GM12865 (cell line): ENCODE data around the gene CPA2.
"Not testable (repeated sequence)": the region's sequence is repeated elsewhere in the genome, so short reads cannot be mapped to it uniquely, and the experiment has no call there.

ENCODE experiments used
- DNase-seq: peaks from one replicate; pipeline ENCODE4 v3.0.0; 2010; ENCODE audit warnings: low read depth
- H3K4me3 ChIP-seq: 2 replicates; pipeline ENCODE4 v1.5.1; 2011; ENCODE audit warnings: mild to moderate bottlenecking, low read depth, low read length, control low read depth
- TF ChIP-seq, protein P1 (sequence below): IDR thresholded peaks from 2 replicates; pipeline ENCODE4 v1.5.1; 2011; ENCODE audit warnings: low read length, control low read depth, low read depth, inconsistent platforms; ENCODE audit not compliant: insufficient read depth; ENCODE audit errors: missing control alignments

CPA2 gene

DNA sequence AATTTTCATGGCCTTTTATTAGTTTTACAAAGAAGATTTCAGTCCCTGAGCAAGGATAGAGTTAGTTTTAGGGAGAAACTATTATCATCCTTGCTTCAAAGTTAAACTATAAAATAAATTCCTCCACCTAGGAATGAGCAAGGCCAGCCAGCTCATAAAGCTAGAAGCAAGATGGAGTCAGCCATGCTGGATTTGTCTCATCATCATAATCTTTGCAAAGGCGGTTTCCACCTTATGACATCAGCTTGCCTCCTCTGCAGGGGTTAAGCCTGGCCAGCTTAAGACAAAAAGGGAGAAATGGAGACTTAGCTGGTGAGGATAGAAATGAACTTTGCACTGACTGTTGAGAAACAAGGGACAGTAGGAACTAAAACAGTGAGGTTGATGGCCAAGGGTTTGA is 40.3 kb upstream of the CPA2 start:
- TF ChIP-seq, protein P1, sequence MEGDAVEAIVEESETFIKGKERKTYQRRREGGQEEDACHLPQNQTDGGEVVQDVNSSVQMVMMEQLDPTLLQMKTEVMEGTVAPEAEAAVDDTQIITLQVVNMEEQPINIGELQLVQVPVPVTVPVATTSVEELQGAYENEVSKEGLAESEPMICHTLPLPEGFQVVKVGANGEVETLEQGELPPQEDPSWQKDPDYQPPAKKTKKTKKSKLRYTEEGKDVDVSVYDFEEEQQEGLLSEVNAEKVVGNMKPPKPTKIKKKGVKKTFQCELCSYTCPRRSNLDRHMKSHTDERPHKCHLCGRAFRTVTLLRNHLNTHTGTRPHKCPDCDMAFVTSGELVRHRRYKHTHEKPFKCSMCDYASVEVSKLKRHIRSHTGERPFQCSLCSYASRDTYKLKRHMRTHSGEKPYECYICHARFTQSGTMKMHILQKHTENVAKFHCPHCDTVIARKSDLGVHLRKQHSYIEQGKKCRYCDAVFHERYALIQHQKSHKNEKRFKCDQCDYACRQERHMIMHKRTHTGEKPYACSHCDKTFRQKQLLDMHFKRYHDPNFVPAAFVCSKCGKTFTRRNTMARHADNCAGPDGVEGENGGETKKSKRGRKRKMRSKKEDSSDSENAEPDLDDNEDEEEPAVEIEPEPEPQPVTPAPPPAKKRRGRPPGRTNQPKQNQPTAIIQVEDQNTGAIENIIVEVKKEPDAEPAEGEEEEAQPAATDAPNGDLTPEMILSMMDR, result no peak
- no peak for DNase-seq
- no peak overlapping the region for H3K4me3 ChIP-seq

DNA sequence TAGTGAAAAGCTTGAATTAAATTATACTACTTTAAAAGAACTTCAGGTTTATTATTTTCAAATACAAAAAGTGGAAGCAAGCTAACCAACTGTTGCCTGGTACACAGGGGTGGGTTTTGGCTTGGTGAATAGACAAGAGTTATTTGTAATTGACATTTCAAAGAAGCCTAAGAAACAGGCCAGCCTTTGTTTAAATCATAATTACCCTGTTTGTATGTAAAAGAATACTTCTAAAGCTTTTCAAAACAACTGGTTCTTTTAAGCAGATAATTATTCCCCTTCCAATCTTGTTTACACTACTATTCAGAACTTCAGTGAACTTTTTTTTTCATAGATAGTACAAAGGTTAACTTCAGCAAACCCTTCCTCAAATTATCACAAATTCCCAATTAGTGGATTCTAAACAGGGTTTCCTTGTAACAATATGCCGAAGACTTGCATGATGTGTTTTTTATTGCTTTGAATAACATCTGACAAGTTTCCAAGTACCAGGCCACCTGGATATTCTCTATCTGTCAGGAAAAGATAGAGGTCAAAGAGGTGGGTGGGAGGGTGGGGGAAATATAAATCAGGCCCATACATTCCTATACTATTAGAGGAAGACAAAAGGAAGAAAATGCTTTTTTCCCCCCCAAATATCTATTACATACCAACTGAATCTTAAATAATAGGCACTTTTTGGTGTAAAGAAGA is 38.6 kb upstream of the CPA2 start:
- no peak overlapping the region for H3K4me3 ChIP-seq
- TF ChIP-seq, protein P1, result no peak
- DNase-seq, result no peak

DNA sequence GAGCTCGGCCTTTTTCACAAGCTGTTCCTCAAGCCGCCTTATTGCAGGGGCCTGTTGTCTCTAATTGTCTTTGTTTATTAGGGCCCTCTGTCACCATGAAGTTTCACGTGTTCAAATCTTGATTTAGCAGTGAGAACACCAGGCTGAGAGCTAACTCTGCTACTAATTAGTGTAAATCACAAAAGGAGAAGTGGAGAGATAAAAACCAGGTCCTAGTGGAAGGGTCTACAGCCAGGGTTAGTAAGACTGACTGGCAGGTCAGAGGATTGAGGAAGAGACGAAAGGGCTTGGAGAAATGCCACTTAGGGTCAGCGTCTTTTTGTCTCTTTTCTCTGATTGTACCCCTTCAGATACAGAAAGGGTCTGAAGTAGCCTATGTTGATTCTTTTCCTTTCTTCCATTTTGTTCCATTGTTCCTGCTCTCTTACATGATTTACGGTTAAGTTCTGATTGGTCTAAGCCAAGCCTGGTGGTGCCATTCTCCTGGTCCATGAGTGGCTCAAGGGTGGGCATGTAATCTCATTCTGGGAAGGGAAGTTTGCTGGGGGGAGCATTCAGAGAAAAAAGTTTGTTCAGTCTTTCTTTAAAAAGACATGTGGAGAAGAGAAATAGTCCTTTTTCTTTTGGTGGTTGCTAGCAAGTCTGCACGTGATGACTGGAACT is 37.7 kb upstream of the CPA2 start:
- TF ChIP-seq, protein P1, result no peak
- no peak for DNase-seq
- H3K4me3 ChIP-seq, result no peak overlapping the region

- not testable (repeated sequence) for DNase-seq, H3K4me3 ChIP-seq
Measured at GRCh38 chr7:130229981-130230380, 36.7 kb upstream of the CPA2 start.

DNA sequence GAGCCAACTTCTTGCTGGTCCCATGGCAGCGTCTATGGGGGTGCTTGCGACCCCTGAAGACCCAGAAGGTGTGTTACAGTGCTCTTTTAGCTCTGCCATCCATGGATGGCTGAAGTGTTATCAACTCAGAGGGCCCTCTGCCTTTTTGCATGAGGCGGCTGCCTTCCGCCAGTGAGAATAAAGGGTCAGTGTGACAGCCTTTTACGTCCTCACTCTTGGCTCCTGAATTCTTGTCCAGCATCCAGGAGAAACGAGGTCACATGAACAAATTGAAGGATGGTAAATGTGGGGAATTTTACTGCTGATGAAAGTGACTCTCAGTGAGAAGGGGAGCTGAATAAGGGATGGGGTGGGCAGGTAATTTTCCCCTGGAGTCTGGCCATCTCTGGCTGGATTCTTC is 34.9 kb upstream of the CPA2 start:
- DNase-seq, result no peak
- H3K4me3 ChIP-seq, result no peak overlapping the region
- TF ChIP-seq, protein P1, result no peak

DNA sequence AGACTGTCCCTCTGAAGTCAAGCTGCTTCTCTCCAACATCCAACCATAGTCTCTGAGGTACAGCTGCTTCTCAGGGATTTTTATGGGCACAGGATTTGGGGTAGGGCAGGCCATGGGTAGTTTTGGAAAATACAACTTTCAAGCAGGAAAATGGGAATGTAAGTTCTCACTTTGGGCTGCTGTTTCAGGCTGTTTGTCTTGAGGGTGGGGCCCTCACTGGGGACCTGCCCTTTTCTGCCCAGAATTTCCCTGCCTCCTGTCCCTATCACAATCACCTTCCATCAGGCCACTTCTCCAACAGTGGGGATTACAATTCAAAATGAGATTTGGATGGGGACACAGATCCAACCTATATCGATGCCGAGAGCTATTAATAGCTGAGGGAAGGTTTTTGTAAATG is 34.5 kb upstream of the CPA2 start:
- TF ChIP-seq, protein P1, result no peak
- DNase-seq, result no peak
- no peak overlapping the region for H3K4me3 ChIP-seq

GRCh38 chr7:130234078-130234477 is 32.6 kb upstream of the CPA2 start:
- TF ChIP-seq, protein P1, result no peak
- DNase-seq, result no peak
- H3K4me3 ChIP-seq, result no peak overlapping the region

GRCh38 chr7:130236361-130236760 is 30.3 kb upstream of the CPA2 start:
- not testable (repeated sequence) for DNase-seq, H3K4me3 ChIP-seq
